ENCODE measurements around the gene CACHD1.

DNA sequence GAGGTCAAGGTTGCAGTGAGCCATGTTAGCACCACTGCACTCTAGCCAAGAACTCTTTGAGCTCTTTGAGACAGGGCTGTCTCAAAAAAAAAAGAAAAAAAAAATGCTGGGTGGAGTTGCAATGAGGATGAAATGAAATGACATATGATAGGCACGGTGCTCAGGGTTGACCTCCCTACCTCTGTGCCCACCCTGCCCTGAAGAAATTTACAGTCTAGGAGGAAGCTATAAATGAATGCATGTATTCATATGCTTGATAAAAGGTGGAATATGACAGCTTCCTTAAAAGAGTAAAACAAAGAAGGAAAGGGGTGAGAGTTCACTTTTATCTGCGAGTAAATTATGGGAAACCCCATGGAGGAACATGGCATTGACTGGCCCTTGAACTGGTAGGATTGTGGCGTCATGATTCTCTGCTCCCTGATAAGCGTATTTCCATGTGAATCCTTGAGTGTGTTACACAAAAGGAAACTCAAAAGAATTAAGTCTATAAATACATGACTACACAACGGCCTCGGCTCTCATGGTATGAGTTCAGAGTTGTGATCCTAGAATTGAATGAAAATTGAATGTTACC, 215.9 kb downstream of the CACHD1 start:
- TF ChIP-seq EP300 (IDR thresholded peaks at IDR 0.05; ENCODE audit: low read depth), result no peak
- TF ChIP-seq, protein P1, sequence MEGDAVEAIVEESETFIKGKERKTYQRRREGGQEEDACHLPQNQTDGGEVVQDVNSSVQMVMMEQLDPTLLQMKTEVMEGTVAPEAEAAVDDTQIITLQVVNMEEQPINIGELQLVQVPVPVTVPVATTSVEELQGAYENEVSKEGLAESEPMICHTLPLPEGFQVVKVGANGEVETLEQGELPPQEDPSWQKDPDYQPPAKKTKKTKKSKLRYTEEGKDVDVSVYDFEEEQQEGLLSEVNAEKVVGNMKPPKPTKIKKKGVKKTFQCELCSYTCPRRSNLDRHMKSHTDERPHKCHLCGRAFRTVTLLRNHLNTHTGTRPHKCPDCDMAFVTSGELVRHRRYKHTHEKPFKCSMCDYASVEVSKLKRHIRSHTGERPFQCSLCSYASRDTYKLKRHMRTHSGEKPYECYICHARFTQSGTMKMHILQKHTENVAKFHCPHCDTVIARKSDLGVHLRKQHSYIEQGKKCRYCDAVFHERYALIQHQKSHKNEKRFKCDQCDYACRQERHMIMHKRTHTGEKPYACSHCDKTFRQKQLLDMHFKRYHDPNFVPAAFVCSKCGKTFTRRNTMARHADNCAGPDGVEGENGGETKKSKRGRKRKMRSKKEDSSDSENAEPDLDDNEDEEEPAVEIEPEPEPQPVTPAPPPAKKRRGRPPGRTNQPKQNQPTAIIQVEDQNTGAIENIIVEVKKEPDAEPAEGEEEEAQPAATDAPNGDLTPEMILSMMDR (IDR thresholded peaks at IDR 0.05), result no peak
- TF ChIP-seq POLR2A (IDR thresholded peaks at IDR 0.05), result no peak
- TF ChIP-seq POLR2AphosphoS5 (IDR thresholded peaks at IDR 0.05), result no peak
